ENCODE data around the gene PNRC1. TPM values are rescaled to one million over a fixed set of nuclear protein-coding genes. Genes with fewer than 3 reads are reported as not detected.
A peak's percentile ranks its signal among the peaks of the same experiment; 100 is the strongest.

Gene PNRC1
- total RNA-seq, 1 experiment from 2014 or later = 9.3 TPM

DNA sequence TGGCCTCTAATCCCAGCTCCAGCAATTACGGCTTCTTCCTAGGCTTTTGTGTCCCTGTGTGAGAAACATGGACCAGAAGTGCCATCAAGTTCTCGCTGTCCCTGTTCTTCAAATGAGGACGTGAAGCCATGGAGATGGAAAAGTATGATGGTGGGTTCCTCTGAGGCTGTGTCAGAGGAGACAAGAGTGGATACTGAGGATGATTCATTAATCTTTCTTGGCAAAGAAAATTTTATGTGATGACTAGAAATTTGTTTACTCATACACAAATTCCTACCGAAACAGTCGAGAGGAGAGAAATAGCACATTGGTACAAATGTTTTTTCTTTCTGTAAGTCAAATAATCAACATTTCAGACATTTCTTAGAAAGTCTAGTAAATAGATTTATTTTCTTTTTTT lies 35.0 kb upstream of the PNRC1 start:
- Histone ChIP-seq H3K4me1 (ENCODE audit: insufficient read depth, low read length) (peaks cover 25% of the 10 kb centered on the region), H3K27ac (ENCODE audit: low read length) (no peak overlapping the region), H3K9me2 (replicated peaks; ENCODE audit: low read length) (no peaks in the 10 kb centered on the region), H3K36me3 (ENCODE audit: low read depth, low read length) (no peaks in the 10 kb centered on the region), H3K27me3 (ENCODE audit: low read length) (no peaks in the 10 kb centered on the region), H3K4me3 (ENCODE audit: low read length) (no peak overlapping the region), H3K9me3 (ENCODE audit: low read length) (no peaks in the 10 kb centered on the region), H3K79me2 (ENCODE audit: low read length) (no peaks in the 10 kb centered on the region), H3K4me2 (ENCODE audit: low read length) (no peak overlapping the region), H2AFZ (ENCODE audit: low read length) (no peak overlapping the region), H3K9ac (ENCODE audit: low read length) (no peak overlapping the region), H4K20me1 (ENCODE audit: low read length) (no peaks in the 10 kb centered on the region), H3F3A (ENCODE audit: low read length, unreplicated experiment) (no peaks in the 10 kb centered on the region)
- TF ChIP-seq EZH2phosphoT487 (IDR thresholded peaks at IDR 0.05; ENCODE audit: borderline replicate concordance, low read length) (no peak), EZH2 (IDR thresholded peaks at IDR 0.05; ENCODE audit: low read length, unreplicated experiment) (no peak)
- TF ChIP-seq, protein P1, sequence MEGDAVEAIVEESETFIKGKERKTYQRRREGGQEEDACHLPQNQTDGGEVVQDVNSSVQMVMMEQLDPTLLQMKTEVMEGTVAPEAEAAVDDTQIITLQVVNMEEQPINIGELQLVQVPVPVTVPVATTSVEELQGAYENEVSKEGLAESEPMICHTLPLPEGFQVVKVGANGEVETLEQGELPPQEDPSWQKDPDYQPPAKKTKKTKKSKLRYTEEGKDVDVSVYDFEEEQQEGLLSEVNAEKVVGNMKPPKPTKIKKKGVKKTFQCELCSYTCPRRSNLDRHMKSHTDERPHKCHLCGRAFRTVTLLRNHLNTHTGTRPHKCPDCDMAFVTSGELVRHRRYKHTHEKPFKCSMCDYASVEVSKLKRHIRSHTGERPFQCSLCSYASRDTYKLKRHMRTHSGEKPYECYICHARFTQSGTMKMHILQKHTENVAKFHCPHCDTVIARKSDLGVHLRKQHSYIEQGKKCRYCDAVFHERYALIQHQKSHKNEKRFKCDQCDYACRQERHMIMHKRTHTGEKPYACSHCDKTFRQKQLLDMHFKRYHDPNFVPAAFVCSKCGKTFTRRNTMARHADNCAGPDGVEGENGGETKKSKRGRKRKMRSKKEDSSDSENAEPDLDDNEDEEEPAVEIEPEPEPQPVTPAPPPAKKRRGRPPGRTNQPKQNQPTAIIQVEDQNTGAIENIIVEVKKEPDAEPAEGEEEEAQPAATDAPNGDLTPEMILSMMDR (conservative IDR thresholded peaks at IDR 0.05; ENCODE audit: low read depth, low read length) = no peak
- no TSS peak for BruUV-seq (replicated peaks)
- peak; percentile 36 for ATAC-seq
- DNase-seq = peak; percentile 68
- intact Hi-C loops (cut with micrococcal nuclease) = loop anchor here (5.0 kb wide), 1 partner anchor 37 kb away; the partner anchor contains the start of gene PNRC1
- ChIA-PET POLR2A (ENCODE audit: unreplicated experiment) (no interaction called here), CTCF (no interaction called here)

DNA sequence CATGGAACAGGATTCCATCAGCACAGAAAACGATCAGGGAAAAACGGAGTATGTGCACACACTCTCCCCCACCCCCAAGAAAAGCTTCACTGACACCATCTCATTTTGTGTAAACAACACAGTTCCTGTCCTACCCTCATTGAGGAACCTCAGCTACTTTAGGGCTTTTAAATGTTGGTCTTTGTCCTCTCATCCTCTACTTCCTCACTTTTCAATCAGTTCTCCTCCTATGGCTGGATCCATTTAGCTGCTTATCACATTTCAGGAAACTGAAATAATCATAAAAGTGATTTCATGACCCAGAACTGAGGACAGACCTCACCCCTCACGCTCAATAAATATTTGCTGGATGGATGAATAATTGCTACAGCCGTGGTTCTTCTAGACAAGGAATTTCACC lies 33.1 kb upstream of the PNRC1 start:
- Histone ChIP-seq H3K79me2 (ENCODE audit: low read length) (no peaks in the 10 kb centered on the region), H3K9me3 (ENCODE audit: low read length) (no peaks in the 10 kb centered on the region), H3F3A (ENCODE audit: low read length, unreplicated experiment) (no peaks in the 10 kb centered on the region), H3K4me3 (ENCODE audit: low read length) (no peak overlapping the region), H3K4me1 (ENCODE audit: insufficient read depth, low read length) (peaks cover 25% of the 10 kb centered on the region), H2AFZ (ENCODE audit: low read length) (no peak overlapping the region), H3K27me3 (ENCODE audit: low read length) (no peaks in the 10 kb centered on the region), H3K4me2 (ENCODE audit: low read length) (peak overlapping the region; percentile 57), H3K27ac (ENCODE audit: low read length) (no peak overlapping the region), H3K36me3 (ENCODE audit: low read depth, low read length) (no peaks in the 10 kb centered on the region), H4K20me1 (ENCODE audit: low read length) (no peaks in the 10 kb centered on the region), H3K9me2 (replicated peaks; ENCODE audit: low read length) (no peaks in the 10 kb centered on the region), H3K9ac (ENCODE audit: low read length) (no peak overlapping the region)
- no peak for TF ChIP-seq EZH2phosphoT487 (IDR thresholded peaks at IDR 0.05; ENCODE audit: borderline replicate concordance, low read length)
- no peak for TF ChIP-seq EZH2 (IDR thresholded peaks at IDR 0.05; ENCODE audit: low read length, unreplicated experiment)
- TF ChIP-seq, protein P1 (conservative IDR thresholded peaks at IDR 0.05; ENCODE audit: low read depth, low read length) = no peak
- intact Hi-C loops (cut with micrococcal nuclease) = loop anchor here (5.0 kb wide), 1 partner anchor 35 kb away; the partner anchor contains the start of gene PNRC1
- DNase-seq = peak; percentile 49
- peak; percentile 81 for ATAC-seq
- POLR2A ChIA-PET (ENCODE audit: unreplicated experiment) = no interaction called here
- CTCF ChIA-PET = interaction anchor here (0.6 to 1.0 kb wide), 2 partner anchors 65 to 204 kb away, joined by 3 to 4 read pairs; no protein-coding TSS in a partner anchor
- no TSS peak for BruUV-seq (replicated peaks)

DNA sequence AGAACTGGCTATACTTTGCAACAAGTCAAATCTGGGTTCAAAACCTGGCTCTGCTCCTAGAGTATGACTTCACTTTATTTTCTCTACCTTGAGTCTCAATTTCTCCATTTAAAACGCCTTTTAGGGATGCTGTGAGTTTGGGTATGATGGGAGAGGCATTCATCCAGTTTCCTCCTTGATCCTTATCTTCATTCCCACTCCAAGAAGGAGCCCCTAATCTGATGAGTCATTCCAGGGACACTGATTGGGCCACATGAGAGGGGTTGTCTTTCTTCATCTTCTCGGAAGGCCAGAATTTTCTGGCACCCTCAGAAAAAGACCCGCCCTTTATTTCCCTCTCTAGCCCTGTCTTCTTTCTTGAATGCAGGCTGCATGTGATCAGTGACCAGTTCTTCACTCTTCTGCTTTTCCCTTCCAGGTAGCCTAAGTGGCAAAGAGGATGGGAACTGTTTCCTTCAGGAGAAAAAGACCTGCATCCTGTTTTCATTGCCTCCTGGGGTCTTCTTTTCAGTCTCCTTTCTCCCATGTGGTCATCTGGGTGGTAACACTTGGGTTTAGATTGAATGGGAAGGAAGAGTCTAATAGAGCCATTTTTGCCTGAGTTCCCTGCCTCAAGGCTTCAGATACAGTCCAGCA lies 32.1 kb upstream of the PNRC1 start:
- Histone ChIP-seq H3K4me1 (ENCODE audit: insufficient read depth, low read length) (peaks cover 25% of the 10 kb centered on the region), H3K36me3 (ENCODE audit: low read depth, low read length) (no peaks in the 10 kb centered on the region), H3K27me3 (ENCODE audit: low read length) (no peaks in the 10 kb centered on the region), H3K4me2 (ENCODE audit: low read length) (no peak overlapping the region), H3F3A (ENCODE audit: low read length, unreplicated experiment) (no peaks in the 10 kb centered on the region), H3K9me3 (ENCODE audit: low read length) (no peaks in the 10 kb centered on the region), H4K20me1 (ENCODE audit: low read length) (no peaks in the 10 kb centered on the region), H3K9me2 (replicated peaks; ENCODE audit: low read length) (no peaks in the 10 kb centered on the region), H2AFZ (ENCODE audit: low read length) (no peak overlapping the region), H3K9ac (ENCODE audit: low read length) (no peak overlapping the region), H3K79me2 (ENCODE audit: low read length) (no peaks in the 10 kb centered on the region), H3K4me3 (ENCODE audit: low read length) (no peak overlapping the region), H3K27ac (ENCODE audit: low read length) (no peak overlapping the region)
- no peak for TF ChIP-seq EZH2 (IDR thresholded peaks at IDR 0.05; ENCODE audit: low read length, unreplicated experiment)
- TF ChIP-seq, protein P1 (conservative IDR thresholded peaks at IDR 0.05; ENCODE audit: low read depth, low read length) = no peak
- TF ChIP-seq EZH2phosphoT487 (IDR thresholded peaks at IDR 0.05; ENCODE audit: borderline replicate concordance, low read length) = no peak
- CTCF ChIA-PET = no interaction called here
- POLR2A ChIA-PET (ENCODE audit: unreplicated experiment) = no interaction called here
- intact Hi-C loops (cut with micrococcal nuclease) = loop anchor here (5.0 kb wide), 1 partner anchor 34 kb away; the partner anchor contains the start of gene PNRC1
- no TSS peak for BruUV-seq (replicated peaks)
- DNase-seq (no peak), ATAC-seq (no peak)

Data from PC-3 (cell line).